HG03060 (cell line): ENCODE results near the gene ADD3.
A peak's percentile ranks its signal among the peaks of the same experiment; 100 is the strongest.

Source experiments
- ATAC-seq: cut with Tn5 transposase; IDR thresholded peaks from one replicate; pipeline ENCODE4 v1.9.1; 2021; ENCODE audit warnings: low read depth, moderate number of reproducible peaks; ENCODE audit not compliant: unreplicated experiment

ADD3 gene

DNA sequence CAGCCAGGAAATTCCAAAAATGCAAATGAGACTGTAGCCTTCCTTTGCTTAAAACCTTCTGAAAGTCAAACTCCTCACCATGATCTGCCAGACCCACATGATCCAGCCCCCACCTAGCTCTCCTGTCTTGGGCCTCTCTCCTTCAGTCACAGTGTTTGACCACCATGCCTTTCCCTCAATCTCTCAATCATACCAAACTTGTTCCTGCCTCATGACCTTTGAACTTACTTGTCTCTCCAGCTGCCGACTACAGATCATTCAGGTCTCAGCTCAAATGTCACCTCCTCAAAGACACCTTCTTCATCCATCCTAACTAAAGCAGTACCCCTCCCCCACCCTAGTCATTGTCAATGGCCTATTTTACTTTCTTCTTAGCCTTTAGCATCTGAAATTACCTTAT, 9.3 kb upstream of the ADD3 start:
- ATAC-seq: no peak

DNA sequence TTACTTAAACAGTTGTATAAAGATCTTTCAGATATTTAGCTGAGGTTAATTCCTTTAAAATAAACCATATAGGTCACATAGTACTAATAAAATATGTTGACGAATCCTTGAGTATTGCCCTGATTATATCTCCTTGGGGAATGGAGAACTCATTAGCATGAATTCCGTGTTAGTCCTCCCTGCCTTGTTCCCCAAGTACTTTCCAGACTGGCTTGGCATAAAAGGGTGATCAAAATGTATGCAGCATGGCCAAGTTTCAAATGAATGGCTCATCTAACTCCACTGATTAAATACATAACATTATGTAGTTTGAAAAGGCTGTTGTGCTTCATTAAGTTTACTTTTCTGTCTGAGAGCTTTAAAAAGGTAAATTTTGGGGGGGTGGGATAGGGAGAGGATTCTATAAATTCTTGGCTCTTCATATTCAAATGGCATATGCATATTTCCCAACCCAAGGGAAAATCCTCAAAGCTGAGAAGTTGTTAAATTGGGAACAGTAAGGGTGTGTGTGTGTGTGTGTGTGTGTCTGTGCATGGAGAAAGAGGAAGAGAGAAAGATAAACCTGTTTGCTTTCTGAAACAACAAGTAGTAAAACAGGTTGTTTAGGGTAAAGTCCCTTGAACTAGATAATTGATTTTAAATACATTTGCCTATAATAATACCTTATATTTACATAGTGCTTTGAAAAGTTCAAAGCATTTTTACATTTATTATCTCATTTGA, 4.8 kb upstream of the ADD3 start:
- ATAC-seq: no peak

DNA sequence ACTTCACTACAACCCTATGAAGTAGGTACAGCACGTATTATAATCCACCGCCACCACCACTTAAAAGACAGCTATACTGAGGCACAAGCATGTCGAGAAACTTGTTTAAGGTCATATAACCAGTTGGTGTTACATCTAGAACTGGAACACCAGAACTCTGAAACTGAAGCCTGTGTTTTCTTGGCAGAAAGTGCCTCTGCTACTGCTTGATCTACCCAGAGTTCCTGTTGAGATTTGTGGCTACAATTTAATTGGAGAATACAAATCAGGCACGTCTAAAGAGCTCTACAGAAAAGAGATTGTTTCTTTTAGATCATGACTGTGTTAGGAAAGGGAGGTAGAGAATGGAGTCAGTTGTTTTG, 4.3 kb upstream of the ADD3 start:
- no peak for ATAC-seq

DNA sequence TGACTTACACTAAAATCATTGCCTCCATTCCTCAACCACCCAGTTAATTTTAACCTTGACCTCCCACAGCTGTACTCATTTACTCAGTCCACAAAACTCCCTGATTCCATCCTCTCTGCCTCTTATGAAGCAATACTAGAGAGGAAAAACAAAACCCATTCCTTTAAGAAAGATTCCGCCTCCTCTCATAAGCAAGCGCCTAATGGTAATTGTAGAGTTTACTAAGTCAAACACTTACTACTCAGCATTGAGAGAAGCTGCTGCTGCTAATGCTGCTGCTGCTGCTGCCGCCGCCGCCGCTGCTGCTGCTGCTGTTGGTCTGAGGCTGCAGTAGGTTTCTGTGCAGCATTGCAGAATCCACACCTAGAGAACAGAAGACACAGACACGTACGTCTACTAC, 2.1 kb upstream of the ADD3 start:
- no peak for ATAC-seq

DNA sequence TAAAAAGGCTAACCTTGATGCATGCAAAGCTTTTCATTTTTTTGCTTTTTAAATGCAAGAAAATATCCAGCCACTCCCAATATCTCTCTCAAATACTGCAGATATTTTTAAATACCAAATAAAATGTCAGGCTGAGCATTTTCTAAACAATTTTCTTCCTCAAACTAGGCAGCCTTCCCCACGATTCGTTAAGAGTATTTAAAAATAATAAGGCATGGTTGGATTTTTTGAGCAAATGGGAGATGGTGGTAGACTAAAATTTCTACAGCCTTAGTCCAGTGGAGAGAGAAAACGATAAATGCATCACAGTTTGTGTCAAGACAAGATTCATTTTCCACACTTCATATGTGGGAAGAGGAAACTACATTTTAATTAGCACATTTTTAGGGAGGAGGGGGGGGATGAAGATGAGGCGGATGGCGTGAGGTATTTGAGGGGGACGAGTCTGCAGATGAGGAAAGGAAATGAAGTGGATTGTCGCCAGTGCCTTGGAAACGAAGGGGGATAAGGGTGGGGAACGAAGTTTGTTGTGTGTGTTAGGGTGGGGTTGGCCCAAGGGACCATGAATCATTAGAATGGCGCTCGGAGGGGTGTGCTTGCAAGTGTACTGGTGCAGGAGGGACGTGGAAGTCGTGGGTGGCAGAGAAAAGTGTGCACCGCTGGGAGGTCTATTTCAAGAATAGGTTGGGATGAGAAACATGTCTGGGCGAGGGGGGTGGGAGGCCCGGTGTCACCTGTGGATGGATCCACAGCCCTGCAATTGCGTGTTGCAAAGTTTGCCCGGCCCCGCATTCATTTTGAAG, 1.2 kb upstream of the ADD3 start:
- ATAC-seq: no peak

DNA sequence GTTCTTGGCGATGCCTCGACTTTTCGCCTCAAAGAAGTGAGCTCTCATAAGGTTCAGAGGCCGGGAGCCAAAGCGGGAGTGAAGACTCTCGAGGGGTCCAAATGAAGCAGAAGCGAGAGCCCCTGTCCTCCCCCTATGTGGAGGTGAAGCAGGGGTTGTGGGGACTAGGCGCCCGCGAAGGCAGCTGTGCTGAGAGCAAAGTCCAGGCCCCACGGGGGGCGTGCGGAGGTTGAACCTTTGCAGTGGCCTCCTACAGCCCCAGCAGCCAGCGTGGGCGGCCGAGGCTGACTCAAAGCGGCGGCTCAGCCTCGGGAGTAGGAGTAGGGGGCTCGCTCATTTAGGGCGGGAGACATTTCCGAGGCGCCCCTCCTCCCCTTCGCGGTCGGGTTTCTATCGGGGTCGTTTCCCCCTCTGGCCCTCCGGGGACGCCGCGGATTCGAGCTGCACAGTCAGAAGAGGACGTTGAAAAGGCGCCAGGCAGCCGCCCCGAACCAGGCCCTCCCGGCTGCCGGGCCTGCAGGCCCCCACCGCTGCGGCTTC, 553 bp upstream of the ADD3 start:
- peak; percentile 22 for ATAC-seq

DNA sequence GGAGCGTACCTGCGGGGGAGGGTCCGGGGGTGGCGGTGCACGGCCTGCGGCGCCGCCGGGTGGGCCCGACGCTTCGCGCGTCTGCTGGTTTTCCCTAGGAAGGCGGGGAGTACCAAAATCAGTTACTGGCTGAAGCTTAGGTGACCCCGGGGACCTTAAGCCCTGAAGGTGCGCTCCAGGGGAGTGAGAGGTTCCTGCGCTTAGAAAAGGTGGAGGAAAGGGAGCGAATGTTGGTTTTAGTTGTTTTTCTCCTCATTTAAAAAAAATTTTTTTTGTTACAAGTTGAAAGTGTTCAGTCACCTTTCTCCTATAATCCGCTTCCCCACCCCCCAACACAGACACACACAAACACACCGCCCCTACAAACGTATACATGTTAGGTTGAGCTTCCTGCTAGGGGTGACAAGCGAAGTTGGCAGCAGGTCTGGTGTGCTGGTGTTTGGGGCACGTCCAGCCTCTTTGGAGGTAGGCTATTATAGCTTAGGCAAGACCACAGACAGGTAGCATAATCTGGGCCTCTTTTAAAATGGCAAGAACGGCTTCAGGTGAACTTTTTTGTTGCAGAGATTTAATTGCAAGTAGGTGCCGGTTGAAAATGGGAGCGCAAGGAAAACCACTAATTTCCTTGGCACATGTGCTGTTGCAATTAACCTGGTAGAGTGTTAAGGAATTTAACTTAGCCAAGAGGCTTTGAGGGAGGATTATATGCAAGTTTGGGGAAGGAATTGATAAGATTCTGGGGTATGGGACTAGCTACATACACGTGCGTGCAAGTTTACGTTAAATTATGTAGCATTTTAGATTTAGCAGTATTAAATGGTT, 945 bp downstream of the ADD3 start:
- no peak for ATAC-seq

DNA sequence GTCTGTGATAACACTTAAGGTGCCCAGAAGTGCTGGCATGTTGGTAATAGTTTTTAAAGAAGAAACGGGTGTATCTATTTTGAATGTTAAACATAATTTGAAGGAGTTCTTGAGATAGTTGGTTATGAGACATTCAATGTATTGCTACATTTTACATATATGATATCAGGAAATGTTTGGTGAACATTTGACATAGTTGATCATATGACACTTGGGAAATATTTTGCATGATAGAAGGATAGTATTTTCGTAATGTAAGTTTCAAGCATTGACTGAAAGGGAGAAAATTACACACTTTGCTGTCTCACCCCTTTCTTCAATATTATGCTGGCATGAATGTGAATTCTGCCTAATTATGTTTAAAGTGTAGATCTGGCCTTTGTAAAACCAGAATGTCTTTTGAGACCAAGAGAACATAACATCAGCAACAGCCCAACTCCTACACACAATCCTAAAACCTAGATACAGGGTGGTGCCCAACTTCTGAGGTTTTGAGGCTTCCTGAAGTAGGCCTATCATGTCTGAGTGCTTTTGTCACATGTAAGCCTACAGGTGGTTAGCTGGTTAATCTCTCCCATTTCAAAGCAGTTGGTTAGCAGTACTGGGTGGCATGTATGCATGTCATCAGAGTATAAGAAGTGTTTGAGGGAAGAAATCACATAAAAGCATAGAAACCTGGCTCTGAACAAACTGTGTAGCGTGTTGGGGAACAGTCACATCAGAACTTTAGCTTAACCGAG, 2.1 kb downstream of the ADD3 start:
- peak; percentile 35 for ATAC-seq

DNA sequence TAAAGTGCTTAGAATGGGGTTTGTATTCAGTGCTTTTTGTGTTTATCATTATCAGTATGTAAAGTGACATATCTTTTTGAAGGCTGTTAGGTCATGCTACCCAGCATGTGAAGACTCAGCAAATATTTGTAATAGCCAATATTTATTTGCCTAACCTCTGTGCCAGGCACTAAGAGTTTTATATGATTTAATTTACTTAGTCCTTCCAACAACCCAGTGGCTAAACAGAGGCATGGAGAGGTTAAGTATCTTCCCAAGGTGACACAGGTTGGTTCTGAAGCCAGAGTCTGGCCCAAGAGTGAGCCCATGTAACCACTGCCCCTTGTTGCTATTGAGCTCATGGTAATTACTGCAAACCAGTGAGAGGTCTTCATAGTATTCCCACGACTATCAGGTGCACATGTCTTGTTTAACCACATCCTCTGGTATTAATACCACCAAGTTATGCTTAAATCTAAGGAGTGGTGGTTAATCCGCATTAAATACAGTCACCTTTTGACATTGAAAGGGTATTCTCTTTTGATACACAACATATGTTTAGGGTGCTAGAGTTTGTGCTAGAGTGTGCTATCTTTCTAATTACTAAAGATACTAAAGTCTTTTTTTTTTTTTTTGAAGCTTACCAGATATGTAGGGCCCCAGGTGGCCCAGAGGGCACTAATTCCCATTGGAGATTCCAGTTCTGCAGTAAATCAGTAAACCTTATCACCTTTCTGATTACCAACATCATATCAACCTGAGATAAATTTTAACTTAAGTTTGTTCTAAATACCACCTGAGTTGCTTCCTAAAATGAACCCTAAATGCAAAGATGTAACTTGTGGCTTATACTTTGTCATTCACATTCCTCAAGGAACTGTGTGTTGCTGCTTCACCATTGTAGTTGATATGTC, 2.9 kb downstream of the ADD3 start:
- no peak for ATAC-seq

DNA sequence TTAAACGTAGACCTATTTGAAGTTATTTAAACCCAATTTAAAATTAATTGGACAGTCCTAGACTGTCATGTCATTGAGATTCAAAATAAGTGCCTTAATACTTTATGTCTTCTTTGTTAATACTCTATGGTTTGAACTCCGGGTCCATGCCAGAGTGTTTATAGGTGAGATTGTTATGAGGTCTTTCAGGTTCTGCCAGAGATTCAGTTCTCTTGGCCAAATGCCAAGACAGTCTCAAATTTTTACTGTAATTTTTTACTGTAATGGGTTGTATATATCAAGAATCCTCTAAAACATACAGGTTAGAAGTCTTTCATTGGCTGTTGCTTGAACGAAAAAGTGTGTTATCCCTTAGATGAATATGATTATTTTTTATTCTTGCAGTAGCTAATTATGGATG, 3.9 kb downstream of the ADD3 start:
- no peak for ATAC-seq

DNA sequence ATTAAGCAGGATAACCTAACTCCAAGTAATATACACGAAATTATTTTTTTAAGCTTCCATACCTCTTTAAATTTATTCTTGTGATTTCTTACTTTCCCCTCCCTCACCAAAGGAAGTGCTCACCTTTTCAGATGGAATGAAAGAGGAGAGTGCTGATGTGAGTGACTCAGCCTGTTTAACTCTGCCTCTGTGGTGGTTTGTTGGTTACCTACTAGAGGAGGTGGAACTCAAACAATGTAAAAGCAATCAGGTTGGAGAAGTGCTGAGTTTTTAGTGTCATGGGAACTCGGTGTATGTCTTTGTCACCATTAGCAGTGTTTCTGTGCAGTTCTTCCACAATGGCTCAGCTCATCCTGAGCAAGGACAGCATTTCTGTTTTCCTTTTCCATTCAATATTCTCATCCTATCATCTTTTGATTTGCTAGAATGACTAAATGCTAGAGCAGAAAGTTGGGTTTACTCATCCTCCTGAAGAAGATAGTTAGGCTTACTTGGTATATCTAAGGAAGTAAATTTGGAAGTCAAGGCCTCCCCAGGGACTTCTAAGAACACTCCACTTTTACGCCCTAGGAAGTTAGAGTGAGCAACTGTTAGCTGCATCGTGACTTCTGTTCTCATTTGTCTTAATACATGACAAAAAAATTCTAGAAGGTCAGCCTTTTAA, 6.0 kb downstream of the ADD3 start:
- no peak for ATAC-seq

DNA sequence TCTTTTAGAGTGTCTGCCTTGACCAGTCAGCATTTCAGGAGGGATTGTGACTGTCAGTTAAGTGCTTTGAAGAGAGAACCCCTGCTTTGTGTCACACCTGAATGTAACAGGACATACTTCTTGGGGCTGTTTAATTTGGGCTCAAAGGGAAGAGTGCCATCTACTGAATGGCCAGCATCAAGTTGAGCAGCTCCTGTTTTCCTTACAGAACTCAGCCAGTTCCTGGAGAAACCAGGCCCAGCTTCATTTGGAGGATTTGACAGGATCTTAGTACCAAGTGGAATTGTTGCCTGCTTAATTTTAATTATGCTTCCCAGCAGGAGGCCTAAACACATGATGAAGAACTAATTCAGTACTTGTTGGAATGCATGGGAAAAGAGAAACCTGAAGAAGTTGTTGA, 8.3 kb downstream of the ADD3 start:
- no peak for ATAC-seq

DNA sequence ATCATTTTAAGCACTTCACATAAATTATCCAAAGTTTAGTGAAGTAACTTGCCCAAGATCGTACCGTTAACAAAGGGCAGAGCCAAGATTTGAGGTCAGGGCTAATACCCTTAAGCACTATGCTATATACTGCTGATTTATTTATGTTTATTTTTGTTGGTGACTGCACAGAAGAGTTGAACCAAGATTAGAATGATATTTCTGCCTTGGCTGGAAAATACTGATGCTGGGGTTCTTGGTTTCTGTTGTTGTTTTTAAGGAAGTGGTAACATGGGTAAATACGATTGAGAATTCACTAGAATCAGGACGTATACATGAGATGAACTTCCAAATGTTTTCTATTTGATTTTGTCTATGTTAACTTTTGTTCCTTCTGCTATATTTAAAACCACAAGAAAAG, 9.3 kb downstream of the ADD3 start:
- no peak for ATAC-seq

DNA sequence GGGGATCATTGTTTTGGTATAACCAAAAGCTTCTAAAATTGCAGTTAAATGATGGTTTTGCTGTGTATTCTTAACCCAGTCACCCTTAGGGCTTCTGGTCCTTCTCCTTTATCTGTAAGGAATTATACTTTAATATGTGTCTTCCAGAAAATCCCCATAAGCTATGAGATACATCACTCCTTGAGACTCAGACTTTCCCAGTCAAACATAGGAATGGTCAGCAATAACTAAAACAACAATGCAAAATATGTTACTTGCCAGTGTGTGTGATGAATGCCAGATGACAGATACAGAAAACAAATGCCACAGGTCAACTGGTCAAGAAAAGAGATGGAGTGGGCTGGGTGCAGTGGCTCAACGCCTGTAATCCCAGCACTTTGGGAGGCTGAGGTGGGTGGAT, 10.1 kb downstream of the ADD3 start:
- ATAC-seq: no peak

DNA sequence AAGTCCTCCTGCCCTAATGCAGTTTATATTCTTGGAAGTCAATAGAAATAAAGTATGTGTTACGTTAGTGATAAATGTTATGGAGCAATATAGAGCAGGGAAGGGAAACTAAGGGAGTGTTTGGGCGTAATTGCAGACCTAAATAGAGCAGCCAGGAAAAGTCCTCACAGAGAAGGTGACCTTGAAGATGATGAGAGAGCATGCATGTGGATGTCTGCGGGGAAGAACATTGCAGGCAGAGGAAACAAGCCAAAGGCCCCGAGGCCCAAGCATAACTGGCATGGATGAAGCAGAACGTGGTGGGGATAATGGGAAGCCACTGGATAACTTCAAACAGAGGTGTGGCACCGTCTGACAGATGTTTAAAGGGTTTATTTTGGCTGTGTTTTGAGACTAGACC, 12.5 kb downstream of the ADD3 start:
- no peak for ATAC-seq

DNA sequence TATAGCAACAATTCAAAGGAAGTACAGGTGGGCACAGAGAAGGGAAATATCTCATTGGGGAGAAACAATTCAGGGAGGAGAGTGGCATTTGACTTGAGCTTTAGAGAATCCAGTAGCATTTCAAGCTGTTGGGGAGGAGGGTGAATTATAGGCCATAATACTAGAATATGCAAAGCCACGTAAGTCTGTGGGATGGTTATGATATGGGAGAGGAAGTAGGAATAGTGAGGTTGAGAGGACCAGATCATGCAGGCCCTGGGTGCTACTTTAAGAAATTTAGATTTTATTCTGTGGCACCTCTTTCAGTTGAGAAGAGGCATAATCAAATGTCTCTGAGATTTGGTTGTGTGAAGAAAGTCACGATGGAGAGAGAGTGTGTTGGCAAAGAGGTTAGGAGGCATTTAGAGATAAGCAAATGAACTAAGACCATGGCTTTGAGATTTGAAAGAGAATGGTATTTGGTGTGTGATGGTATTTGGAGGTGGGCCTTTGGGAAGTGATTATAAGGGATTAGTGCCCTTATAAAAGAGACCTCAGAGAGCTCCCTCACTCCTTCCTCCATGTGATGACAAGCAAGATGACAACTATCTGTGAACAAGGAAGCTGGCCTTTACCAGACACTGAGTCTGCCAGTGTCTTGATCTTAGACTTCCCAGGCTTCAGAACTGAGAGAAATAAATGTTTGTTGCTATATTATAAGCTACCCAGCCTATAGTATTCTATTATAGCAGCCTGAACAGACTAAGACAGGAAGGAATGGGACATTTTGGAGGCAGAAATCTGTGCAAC, 15.1 kb downstream of the ADD3 start:
- no peak for ATAC-seq

DNA sequence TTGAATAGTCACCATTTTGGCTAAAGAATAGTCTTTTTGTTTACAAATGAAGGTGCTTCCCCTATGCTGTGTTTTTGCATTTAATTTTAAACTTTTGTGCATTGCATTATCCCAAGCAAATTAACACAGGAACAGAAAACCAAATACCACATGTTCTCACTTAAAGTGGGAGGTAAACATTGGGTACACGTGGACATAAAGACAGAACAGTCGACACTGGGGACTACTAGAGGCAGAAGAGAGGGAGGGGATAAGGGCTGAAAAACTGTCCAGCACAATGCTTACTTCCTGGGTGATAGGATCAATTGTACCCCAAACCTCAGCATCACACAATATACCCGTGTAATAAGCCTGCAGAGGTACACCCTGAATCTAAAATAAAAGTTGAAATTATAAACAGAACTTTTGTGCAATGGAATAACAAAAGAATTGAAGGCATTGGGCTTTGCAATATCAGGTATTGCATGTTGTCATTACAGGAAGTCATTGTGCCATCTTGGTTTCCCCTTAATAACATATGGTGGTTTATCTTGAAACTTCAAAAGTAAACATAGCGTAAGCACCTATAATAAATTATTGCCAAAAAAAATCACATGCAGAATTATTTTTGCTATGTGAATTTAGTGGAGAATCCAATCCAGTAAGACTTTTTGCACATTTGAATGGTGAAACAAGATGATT, 16.1 kb downstream of the ADD3 start:
- no peak for ATAC-seq

DNA sequence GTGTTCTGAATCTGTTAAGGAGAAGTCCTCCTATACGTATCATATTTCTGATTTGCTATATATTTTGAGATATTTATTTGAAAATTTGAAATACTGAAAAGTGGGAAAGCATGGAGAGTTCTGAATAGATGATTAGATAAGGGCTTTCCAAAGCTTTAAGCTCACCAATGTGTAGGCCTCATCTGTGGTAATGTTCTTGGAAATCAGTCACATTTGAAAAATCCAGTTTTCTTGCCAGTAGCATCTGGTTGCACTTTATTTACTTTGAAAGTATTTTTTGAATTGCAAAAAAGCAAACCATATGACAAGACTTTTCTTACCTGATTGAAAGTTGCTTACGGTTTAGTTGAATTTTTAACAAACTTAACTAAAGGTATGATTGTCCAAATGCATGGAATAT, 21.7 kb downstream of the ADD3 start:
- ATAC-seq: no peak
